ENCODE results near the gene PLA2G1B.
"Not testable (repeated sequence)": the region's sequence is repeated elsewhere in the genome, so short reads cannot be mapped to it uniquely, and the experiment has no call there.

The PLA2G1B gene

DNA sequence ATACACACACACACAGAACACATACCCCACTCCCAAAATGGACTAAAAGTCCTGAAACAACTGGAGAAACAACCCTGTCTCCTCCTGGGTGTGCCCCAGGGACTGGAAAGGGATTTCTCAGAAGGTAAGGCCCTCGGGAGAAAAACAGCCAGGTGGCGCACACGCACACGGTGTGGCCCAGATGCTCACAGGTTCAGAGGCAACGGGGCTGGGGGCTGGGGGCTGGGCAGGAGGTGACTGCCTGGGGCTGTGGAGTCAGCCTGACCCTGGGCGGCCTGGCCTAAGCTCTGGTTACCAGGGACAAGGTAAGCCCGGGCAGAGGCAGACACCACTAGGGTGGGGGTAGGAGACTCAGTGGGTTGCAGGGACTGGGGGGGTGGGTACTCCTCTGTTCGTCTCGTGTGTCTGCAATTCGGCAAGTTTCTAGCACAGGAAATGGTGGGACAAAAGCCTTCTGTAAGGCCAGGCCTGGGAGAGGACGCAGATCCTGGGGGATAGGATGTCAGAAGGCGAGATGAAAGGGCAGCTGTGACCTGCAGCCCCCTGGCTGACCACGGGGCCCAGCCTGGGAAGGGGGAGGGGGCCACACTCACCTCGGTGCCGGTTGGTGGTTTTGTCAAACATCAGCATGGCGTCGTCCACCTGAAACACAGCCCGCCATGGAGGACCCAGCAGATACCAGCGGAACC is 31.0 kb upstream of the PLA2G1B start:
- no peak for DNase-seq

DNA sequence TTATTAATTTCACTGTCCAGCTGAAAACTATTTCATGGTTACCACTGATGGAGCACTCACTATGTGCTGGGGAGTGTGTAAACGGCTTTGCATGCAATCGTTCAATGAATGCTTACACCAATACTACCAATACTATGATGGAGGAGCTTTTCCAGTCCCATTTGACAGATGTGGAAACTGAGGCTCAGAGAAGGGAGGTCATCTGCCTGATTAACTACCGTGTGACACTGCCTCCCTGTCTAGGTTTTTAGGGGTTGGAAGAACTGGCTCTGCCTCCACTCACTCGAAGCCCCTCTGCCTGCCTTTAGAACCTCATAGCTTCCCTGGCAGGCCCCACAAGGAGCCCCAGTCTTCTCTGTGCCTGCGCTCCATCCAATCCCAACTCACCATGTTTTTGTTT is 29.5 kb upstream of the PLA2G1B start:
- DNase-seq = no peak

DNA sequence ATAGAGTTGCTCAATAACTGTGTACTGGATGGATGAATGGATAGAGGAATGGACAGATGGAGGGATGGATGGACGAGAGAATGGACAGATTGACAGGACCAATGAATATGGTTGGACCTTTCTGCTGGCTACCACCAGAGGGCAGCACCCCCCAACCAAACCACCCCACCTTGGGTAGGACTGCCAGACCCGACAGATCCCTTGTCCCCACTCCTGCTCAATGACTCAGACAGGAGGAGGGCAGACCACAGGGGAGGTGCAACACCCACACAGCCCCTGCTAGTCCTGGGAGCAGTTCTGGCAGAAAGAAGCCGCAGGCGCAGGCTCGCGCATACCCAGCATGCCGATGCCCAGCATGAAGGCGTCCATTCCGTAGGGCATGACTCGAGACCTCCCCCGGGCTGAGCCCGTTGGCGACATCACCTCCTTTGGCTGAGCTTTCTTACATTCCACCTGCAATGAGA is 29.0 kb upstream of the PLA2G1B start:
- no peak for DNase-seq

DNA sequence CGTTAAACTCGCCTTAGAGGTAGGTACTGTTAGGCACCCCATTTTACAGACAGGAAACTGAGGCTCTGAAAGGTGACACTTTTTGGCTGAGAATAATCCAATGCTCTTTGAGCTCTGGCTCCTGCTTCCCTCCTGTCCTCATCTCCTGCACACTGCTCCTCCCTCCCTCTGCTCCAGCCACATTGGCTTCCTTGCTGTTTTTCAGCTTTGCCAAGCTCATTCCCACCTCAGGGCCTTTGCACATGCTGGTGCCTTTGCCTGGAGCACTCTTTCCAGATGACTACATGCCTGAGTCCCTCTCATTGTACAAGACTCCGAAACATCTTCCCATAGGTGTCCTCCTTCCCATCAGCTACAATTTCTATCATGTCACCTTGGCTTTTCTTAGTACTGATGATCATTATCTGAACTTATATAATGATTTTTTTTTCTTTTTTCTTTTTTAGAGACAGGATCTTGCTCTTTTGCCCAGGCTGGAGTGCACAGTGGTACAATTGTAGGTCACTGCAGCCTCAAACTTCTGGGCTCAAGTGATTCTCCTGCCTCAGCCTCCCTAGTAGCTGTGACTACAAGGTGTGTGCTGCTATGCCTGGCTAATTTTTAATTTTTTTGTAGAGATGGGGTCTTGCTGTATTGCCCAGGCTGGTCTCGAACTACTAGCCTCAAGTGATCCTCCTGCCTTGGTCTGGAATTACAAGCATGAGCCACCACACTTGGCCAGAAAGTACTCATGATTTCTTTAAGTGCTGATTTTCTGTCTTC is 26.2 kb upstream of the PLA2G1B start:
- no peak for DNase-seq

DNA sequence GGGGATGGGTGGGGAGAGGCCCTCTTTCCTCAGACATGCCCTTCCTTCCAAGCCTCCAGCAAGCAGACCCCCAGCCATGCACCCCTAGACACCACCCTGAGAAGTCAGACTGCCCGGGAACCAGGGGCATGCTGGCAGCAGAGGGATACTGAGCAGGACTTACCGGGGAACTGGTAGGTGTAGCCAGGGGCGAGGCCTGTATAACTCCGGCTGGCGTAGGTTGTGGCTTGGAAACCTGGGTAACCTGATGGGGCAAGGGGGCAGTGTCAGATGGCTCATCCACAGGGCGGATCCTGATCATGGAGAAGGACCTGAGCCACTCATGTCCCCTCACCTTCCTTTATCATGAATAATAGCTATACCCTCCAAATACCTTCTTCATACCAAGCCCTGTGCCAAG is 25.6 kb upstream of the PLA2G1B start:
- no peak for DNase-seq

DNA sequence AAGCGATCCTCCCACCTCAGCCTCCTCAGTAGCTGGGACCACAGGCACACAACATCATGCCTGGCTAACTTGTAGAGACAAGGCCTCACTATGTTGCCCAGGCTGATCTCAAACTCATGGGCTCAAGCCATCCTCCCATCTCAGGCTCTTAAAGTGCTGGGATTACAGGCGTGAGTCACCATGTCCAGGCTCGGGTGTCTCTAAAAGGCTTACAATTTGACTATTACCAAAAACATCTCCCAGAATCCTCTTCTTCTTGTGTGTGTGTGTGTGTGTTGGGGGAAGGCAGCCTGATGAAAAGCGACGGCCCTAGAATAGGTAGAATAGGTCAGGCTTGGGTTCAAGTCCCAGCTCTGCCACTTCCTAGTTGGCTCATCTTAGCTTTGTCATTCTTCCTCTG is 24.5 kb upstream of the PLA2G1B start:
- no peak for DNase-seq

DNA sequence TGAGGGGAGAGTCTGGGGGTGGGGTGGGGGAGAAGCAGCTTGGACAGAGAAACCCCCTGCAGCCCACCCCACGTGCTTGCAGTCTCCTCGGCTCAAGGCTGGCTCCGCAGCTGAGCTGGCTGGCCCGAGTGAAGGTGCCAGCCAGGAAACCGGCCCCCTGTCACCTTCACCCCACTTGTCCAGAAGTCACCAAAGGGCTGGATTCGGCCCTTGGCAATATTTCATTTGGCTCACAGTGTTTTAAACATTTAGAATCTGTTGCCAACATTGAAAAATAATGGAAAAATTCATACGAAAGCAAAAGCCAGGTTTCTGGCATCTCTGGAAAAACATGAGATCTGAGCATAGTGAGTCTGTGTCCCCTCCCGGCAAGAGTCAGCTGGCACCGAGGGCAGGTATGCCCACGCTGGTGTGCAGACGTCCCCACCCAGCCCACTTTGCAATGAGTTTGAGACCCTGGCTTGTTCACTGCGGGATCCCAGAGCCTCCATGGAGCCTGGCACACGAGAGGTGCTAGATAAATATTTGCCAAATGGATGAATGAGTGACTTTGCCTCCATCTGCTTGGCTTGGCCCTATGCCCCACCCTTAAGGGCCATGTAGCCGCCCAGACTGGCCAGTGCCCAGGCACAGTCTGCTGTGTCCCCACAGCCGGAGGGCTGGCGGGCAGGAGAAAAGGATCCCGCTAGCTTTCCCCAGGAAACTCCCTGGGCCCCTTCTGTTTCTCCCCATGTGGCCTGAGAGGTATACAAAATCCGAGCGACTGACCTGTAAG is 23.2 kb upstream of the PLA2G1B start:
- DNase-seq = no peak

DNA sequence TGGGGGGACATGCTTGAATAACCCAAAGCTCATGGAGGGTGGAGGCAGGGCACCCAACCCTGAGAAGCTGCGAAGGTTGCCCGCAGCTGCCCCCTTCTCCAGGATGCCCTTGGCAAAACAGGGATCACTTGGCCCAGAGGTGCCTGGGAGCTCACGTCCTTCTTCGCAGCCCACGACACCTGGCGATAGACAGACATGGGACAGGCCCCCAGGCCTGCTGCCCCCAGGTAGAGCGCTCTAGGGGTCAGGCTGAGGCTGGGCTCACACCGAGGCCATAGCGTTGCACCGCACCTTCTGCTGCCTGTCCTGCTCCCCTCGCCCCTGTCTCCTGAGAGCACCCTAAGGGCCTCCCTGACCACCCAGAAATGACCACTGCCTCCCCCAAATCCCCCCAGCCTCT is 20.2 kb upstream of the PLA2G1B start:
- no peak for DNase-seq

DNA sequence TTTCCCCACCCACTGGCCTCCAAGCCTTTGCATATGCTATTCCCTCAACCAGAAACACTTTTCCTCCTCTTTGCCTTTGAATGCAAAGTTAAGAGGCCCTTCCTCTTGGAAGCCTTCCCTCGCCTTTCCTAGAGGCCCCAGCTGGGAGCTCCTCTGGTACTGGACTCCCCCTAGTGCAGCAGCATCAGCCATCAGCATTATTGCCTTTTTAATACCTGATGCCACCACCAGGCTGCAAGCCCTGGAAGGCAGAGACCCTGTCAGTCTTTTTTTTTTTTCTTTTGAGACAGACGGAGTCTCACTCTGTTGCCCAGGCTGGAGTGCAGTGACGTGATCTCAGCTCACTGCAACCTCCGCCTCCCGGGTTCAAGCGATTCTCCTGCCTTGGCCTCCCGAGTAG is 19.1 kb upstream of the PLA2G1B start:
- DNase-seq = no peak

DNA sequence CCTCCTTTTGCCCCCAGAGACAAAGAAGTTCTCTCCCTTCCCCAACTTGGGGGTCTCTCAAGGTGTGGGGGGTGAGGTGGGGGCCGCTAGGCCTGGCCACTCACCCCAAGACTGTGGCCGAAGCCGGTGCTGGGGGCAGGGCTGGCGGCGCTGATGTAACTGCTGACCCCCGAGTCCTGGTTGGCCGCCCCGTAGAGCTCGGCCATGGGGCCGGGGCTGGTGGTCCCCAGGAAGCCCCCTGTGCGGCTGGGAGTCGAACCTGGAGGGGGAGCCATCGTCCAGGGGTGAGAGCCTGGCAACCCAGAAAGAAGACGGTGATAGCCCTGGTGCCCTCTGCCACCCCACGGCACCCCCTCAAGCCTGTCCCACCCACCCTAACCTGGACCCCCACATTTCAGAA is 18.5 kb upstream of the PLA2G1B start:
- no peak for DNase-seq

DNA sequence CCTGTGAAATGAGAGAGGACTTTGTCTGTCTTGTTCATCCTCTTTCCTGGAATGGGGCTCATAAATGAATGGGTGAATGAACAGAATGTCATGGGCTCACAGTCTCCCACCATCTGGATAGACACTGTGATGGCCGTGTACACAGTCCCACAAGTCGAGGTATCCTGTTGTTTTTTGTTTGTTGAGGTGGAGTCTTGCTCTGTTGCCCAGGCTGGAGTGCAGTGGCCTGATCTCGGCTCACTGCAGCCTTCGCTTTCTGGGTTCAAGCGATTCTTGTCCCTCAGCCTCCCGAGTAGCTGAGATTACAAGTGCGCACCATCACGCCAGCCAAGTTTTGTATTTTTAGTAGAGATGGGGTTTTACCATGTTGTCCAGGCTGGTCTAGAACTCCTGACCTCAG is 16.1 kb upstream of the PLA2G1B start:
- DNase-seq = no peak

DNA sequence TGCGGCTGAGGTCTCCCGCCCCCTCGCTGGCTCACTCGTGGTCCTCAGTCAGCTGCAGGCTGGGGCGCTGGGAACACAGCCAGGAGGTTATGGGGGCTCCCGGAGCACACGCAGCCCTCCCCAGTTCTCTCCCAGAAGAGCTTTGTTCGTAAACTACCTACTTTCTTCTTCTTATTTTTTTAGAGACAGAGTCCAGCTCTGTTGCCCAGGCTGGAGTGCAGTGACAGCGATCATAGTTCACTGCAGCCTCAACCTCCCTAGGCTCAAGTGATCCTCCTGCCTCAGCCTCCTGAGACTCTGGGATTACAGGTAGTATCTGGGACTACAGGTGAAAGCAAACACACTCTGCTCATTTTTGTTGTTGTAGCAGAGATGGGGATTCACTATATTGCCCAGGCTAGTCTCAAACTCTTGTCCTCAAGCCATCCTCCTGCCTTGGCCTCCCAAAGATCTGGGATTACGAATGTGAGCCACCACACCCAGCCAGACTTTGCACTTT is 15.5 kb upstream of the PLA2G1B start:
- DNase-seq = no peak

DNA sequence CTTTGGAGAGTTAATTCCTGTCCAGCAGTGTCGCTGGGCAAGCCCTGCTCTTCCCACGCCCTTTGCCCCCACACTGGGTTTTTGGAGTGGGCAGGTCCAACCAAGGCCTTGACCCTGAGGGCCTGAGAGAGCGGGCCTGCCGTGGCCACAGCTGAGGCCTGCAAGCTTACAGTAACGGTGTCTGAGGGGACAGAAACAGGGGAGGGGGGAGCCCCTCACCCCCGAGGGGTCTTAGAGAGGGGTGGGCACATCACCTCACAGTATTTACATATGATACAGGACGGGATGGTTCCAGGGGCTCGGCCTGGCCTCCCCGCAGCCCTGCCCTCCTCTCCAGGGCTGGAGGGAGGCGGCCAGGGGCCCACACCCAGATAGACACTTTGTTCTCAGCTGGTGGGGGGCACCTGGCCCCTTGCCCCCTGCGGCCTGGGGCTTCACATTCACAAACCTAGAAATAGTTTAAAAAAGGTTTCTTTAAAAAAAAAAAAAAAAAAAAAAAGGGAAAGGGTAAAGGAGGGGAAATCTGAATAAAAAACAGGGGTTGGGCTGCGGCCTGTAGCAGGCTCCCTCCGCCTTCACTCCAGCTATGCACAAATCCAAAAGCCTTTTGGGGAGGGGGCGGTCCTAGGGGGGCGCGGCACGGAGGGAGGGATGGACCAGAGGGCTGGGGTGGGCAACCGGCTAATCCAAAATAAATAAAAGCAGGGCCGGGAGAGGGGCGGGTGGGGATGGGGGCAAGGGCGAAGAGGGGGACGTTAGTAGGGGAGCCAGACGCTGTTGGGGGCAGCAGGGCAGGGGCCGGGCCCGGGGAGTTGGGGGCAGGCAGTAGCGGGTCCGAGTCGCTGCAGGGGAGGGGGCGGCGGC is 14.8 kb upstream of the PLA2G1B start:
- no peak for DNase-seq

DNA sequence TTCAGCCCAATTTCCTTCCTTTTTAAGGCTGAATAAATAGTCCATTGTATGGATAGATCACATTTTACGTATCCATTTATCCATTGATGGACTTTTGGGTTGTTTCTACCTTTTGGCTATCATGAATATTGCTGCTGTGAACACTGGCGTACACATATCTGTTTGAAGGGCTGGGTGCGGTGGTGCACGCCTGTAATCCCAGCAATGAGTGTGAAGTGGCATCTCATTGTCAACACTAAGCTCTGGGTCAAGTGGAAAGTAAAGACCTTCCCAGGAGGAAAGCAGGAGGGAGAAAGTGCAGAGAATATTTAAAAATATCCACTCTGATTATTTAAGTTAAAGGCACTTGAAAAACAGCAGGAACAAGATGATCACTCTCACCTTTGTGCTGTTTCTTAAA is 11.7 kb upstream of the PLA2G1B start:
- no peak for DNase-seq

DNA sequence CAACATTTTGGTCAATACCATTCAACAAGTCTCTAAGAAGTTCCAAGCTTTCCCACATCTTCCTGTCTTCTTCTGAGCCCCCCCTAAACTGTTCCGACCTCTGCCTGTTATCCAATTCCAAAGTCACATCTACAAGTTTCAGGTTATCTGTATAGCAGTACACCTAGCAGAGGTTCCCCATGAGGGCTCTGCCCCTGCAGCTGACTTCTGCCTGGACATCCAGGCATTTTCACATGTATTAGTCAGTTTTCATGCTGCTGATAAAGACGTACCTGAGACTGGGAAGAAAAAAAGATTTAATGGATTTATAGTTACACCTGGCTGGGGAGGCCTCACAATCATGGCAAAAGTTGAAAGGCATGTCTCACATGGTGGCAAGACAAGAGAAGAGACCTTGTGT is 10.2 kb upstream of the PLA2G1B start:
- DNase-seq = no peak

DNA sequence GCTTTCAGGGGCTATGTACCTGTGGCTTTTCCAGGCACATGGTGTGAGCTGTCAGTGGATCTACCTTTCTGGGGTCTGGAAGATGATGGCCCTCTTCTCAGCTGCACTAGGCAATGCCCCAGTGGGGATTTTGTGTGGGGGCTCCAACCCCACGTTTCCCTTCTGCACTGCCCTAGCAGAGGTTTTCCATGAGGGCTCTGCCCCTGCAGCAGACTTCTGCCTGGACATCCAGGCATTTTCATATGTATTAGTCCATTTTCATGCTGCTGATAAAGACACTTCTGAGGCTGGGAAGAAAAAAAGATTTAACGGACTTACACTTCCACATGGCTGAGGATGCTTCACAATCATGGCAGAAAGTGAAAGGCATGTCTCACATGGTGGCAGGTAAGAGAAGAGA is 8.8 kb upstream of the PLA2G1B start:
- not testable (repeated sequence) for DNase-seq

DNA sequence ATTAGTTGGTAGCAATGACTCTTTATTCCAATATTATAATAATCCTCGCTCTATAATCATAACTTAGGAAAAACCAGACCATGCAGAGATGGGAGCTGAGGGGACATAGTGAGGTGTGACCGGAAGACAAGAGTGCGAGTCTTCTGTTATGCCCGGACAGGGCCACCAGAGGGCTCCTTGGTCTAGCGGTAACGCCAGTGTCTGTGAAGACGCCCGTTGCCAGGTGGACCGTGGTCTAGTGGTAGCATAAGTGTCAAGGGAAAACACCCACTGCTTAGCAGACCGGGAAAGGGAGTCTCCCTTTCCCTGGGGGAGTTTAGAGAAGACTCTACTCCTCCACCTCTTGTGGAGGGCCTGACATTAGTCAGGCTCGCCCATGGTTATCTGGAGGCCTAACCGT is 7.9 kb upstream of the PLA2G1B start:
- not testable (repeated sequence) for DNase-seq

DNA sequence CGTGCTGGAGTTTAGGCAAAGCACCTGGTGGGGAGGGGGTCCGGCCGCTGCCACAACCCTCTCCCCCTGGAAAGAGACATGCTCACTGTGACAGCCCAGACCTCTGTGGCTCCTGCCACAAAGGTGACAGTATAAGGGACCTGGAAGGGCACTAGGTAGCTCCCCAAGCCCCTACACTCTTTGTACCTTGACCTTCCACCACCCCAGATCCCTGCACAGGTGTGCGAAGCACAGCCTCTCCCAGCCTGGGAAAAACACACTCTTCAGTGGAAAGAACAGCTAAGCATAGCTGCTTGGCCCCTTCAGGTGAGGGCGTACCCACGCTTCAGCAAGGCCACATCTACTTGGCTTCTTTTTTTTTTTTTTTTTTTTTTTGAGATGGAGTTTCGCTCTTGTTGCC is 4.9 kb upstream of the PLA2G1B start:
- no peak for DNase-seq

DNA sequence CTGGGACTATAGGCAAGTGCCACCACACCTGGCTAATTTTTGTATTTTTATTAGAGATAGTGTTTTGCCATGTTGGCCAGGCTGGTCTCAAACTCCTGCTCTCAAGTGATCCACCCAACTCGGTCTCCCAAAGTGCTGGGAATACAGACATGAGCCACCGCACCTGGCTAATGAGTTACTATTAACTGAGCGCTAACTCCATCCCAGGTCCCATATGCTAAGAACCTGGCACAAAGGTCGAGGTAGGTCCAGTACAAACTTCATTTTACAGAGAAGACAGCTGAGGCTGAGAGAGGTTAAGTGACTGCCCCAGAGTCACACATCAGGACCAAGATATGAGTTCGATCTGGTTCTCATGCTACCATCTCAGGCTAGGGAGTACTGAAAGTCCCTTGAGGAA is 4.5 kb upstream of the PLA2G1B start:
- no peak for DNase-seq

DNA sequence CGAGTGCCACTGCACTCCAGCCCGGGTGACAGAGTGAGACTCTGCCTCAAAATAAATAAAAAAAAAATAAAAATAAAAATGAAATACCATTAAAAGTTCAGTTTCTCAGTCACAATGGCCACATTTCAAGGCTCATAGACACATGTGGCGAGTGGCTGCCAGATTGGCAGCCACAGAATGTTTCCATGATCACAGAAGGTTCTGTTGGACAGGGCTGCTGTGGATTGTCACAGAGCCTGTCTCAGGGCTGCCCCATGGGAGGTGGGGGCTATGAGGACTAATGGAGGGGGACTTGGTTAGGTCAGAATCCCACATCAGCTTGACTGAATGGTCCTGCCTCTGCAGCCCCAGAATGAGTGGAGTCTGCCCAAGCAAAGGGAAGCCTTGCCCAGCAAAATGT is 3.8 kb upstream of the PLA2G1B start:
- no peak for DNase-seq

DNA sequence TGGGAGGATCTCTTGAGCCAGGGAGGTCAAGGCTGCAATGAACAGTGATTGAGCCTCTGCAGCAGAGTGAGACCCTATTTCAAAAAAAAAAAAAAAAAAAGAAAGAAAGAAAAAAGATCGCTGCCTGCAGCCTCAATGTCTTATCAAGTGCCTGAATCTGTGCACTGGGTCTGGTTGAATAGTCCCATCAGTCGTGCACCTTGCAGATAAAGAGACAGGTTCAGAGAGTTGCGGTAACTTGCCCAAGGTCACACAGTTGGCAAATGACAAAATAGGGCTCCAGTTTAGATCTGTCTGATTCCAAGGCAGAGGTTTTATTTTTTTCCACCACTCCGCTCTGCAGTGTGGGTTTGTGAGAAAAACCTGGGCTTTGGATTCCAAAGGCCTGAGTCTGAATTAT is 649 bp upstream of the PLA2G1B start:
- DNase-seq = no peak

DNA sequence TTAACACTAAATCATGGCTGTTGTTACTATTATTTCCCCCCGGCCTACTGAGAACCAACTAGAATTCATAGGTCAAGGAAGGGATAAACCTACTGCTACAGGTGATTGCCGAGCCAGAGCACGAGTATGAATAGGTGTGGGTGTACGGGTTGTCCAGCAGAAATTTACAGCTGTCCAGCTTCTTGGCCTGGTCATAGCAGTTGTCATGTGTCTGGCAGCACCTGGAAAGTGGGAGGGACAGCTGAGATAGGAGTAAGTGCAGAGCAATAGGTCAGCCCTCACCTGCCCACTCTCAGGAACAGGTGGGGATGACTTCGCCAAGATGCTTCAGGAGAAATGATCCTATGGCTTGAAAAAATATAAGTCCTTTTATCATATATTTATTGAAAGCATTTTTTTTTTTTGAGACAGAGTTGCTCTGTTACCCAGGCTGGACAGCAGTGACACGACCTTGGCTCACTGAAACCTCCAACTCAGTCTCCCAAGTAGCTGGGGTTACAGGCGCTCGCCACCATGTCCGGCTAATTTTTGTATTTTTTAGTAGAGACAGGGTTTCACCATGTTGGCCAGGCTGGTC is 2.6 kb downstream of the PLA2G1B start:
- no peak for DNase-seq
